Lung (tissue), 12 donors: ENCODE data around the gene HS6ST1. TPM values are rescaled to one million over a fixed set of nuclear protein-coding genes. Genes with fewer than 3 reads are reported as not detected.

Experiments
- ATAC-seq: fragments of 200-7000 bp; cut with Tn5 transposase; one replicate; pipeline ENCODE4 v1.9.1; 2020; ENCODE audit warnings: moderate number of reproducible peaks; ENCODE audit not compliant: insufficient read depth, low FRiP score
- DNase-seq, 3 donors: peaks; one replicate each; pipeline ENCODE4 v3.0.0-alpha.2; 2013 to 2017
- H3K27ac ChIP-seq, 2 donors: one replicate each; pipeline ENCODE4 v1.5.1; 2013; ENCODE audit warnings: mild to moderate bottlenecking in 2 of 2, moderate library complexity in 2 of 2, control low read depth in 1 of 2, inconsistent platforms in 1 of 2, low read depth in 1 of 2, low read length in 1 of 2
- H3K27me3 ChIP-seq, 3 donors: one replicate each; pipeline ENCODE4 v1.5.1; 2013; ENCODE audit warnings: low read length in 2 of 3; ENCODE audit not compliant: control insufficient read depth in 3 of 3, insufficient read depth in 3 of 3
- H3K36me3 ChIP-seq, 4 donors: one replicate each; pipeline ENCODE4 v1.5.1; 2013; ENCODE audit warnings: low read length in 4 of 4, mild to moderate bottlenecking in 1 of 4, moderate library complexity in 1 of 4; ENCODE audit not compliant: control insufficient read depth in 4 of 4, insufficient read depth in 4 of 4
- H3K4me1 ChIP-seq, 5 donors: one replicate each; pipeline ENCODE4 v1.5.1; 2013; ENCODE audit warnings: low read length in 5 of 5, mild to moderate bottlenecking in 2 of 5, moderate library complexity in 1 of 5; ENCODE audit not compliant: control insufficient read depth in 5 of 5, insufficient read depth in 5 of 5
- H3K4me3 ChIP-seq: one replicate; pipeline ENCODE4 v1.5.1; 2013; ENCODE audit warnings: mild to moderate bottlenecking, control low read depth, moderate library complexity
- H3K9ac ChIP-seq, 2 donors: one replicate each; pipeline ENCODE4 v1.5.1; 2013; ENCODE audit warnings: low read length in 2 of 2, control low read depth in 1 of 2; ENCODE audit not compliant: insufficient read depth in 1 of 2
- H3K9me3 ChIP-seq, 4 donors: one replicate each; pipeline ENCODE4 v1.5.1; 2013; ENCODE audit warnings: low read length in 3 of 4, mild to moderate bottlenecking in 1 of 4, moderate library complexity in 1 of 4; ENCODE audit not compliant: control insufficient read depth in 4 of 4, insufficient read depth in 3 of 4
- WGBS, 2 donors: extraction: QIAGEN DNeasy Blood & Tissue Kit; methylation state at CpG; one replicate each; pipeline ENCODE4 v1.1.7; 2013; 5-methylcytosine and 5-hydroxymethylcytosine counted together
- polyA plus RNA-seq, 2 donors: library from polyadenylated mRNA; stranded (reverse); fragments of 200-250 nt; gene quantifications; one replicate each; pipeline ENCODE4 v1.2.1, GENCODE V29; 2013
- total RNA-seq, 2 donors: library from RNA; depleted of rRNA in 1 of 2; stranded (reverse); fragments of >200 nt in 1 of 2; gene quantifications; one replicate each; pipeline ENCODE4 v1.2.1, GENCODE V29; 2014 to 2021
- TF ChIP-seq, protein P1 (sequence below): IDR thresholded peaks from 2 replicates; pipeline ENCODE4 v1.5.1; 2012; ENCODE audit warnings: mild to moderate bottlenecking; ENCODE audit errors: control extremely low read depth, extremely low read depth
- donor health status: control.
- donor health status: control.
- donor health status: Bipolar disorder and iron deficiency.
- donor health status: healthy.
- donor health status: DM: yes; HTN: yes; CAD: no.

HS6ST1 gene
- total and polyA plus RNA-seq, 4 donors: 15.1 to 37.7 (median 29.1) TPM

DNA sequence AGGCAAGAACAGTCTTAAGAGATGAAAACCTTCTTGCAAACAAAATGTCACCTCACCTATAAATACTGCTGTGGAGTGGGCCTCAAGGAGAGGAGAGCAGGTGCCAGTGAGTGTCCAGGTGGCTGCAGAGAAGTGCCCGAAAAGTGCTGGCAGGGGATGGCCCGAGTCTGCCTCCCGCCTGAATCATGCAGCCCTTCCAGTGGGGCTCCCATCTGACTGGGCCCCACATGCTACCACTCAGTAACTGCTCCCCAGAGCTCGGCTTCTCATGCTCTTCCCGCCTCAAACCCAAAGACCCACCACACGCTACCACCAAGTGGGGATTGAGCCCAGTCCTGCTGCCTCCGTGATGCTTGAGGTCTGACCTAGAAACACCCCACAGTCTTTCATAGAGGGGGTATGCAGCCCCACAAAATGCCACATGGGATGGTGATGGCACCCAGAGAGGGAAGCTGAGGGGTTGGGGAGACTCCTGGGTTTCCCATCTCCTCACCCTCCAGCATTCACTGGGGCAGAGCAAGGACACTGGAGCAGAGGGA is 7.4 kb downstream of the HS6ST1 start:
- Histone ChIP-seq H3K27me3 (no peaks in the 10 kb centered on the region), H3K4me3 (no peak overlapping the region), H3K27ac (no peak overlapping the region), H3K9ac (no peak overlapping the region), H3K36me3 (peaks cover 0 to 19% (median 1%) of the 10 kb centered on the region in 4 donors), H3K9me3 (no peaks in the 10 kb centered on the region), H3K4me1 (peaks cover 0 to 74% (median 40%) of the 10 kb centered on the region in 5 donors)
- TF ChIP-seq, protein P1, sequence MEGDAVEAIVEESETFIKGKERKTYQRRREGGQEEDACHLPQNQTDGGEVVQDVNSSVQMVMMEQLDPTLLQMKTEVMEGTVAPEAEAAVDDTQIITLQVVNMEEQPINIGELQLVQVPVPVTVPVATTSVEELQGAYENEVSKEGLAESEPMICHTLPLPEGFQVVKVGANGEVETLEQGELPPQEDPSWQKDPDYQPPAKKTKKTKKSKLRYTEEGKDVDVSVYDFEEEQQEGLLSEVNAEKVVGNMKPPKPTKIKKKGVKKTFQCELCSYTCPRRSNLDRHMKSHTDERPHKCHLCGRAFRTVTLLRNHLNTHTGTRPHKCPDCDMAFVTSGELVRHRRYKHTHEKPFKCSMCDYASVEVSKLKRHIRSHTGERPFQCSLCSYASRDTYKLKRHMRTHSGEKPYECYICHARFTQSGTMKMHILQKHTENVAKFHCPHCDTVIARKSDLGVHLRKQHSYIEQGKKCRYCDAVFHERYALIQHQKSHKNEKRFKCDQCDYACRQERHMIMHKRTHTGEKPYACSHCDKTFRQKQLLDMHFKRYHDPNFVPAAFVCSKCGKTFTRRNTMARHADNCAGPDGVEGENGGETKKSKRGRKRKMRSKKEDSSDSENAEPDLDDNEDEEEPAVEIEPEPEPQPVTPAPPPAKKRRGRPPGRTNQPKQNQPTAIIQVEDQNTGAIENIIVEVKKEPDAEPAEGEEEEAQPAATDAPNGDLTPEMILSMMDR: no peak
- 90 to 95% methylated on average over 7 of the region's 7 CpGs for WGBS, 2 donors
- DNase-seq (no peak), ATAC-seq (no peak)

DNA sequence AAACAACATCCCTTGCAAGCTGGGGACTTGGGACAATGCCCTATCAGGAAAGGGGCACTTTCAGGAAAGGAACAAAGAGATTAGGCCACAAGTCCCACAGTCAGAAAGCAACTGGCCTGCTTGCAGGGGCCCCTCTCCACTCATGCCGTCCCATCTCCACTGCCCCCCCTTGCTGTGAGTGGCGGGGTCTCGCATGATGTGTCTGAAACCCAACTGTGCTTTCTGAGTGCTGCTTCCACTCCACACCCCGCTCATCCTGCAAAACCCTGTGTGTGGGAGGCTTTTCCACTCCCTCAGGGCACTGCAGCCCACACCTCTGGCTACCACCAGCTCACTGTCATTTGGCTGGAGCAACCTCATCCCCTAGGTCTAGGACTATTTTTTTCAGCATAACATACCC is 7.9 kb downstream of the HS6ST1 start:
- 77 to 79% methylated on average over 4 of the region's 4 CpGs for WGBS, 2 donors
- no peaks in the 10 kb centered on the region for H3K27me3 ChIP-seq
- DNase-seq (no peak), ATAC-seq (no peak)
- peaks cover 0 to 15% (median 1%) of the 10 kb centered on the region in 4 donors for H3K36me3 ChIP-seq
- H3K27ac ChIP-seq: no peak overlapping the region
- H3K4me1 ChIP-seq: peaks cover 2 to 74% (median 40%) of the 10 kb centered on the region in 5 donors
- H3K4me3 ChIP-seq: no peak overlapping the region
- no peaks in the 10 kb centered on the region for H3K9me3 ChIP-seq
- TF ChIP-seq, protein P1: no peak
- no peak overlapping the region for H3K9ac ChIP-seq

DNA sequence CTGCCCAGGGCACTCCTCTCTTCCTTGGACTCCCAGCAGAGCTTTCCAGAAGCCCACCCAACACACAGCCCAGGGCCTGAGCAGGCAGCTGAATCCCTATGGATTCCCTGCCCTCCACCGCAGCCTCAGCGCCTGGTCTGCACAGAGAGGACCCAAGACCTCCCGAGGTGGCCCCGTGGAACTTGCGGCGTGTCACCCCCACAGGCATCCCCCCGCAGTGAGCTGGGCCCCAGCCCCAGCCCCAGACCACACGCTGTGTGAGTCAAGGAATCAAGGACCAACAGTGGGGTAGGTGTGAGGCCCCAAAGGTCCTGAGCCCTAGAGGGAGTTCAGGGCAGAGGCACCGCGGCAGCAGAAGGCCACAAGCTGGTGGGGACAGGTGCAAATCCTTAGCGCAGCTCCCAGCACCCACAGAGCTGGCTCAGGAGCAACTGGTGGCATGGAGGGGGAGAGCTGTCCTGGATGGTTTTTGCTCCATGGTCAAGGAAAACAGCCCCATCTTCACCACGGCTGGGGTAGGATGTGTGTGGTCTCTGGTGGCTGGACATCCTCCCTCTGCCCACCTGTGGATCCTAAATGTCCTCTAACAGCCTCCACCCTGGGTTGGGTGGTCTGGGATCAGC is 8.5 kb downstream of the HS6ST1 start:
- peaks cover 0 to 11% (median 1%) of the 10 kb centered on the region in 4 donors for H3K36me3 ChIP-seq
- DNase-seq (no peak), ATAC-seq (no peak)
- peak overlapping the region in 1 of 2 donors; percentile 8 for H3K9ac ChIP-seq
- peak overlapping the region in 1 of 2 donors; percentile 59 for H3K27ac ChIP-seq
- H3K4me3 ChIP-seq: no peak overlapping the region
- WGBS, 2 donors: 95 to 97% methylated on average over 12 of the region's 12 CpGs
- peaks cover 8 to 74% (median 44%) of the 10 kb centered on the region in 5 donors for H3K4me1 ChIP-seq
- TF ChIP-seq, protein P1: no peak
- H3K9me3 ChIP-seq: no peaks in the 10 kb centered on the region
- no peaks in the 10 kb centered on the region for H3K27me3 ChIP-seq
